Testis (tissue), 3 donors: Measurements from ENCODE around the gene CHI3L1. TPM values are rescaled to one million over a fixed set of nuclear protein-coding genes. Genes with fewer than 3 reads are reported as not detected.

Experiments
- DNase-seq: peaks from one replicate; pipeline ENCODE4 v3.0.0-alpha.2; 2019
- H3K27ac ChIP-seq, 2 donors: fragments of 200-600 bp; sonication (generic); one replicate each; pipeline ENCODE4 v1.5.1; 2019
- H3K27me3 ChIP-seq: fragments of 200-600 bp; sonication (generic); one replicate; pipeline ENCODE4 v1.5.1; 2019
- H3K36me3 ChIP-seq: fragments of 200-600 bp; sonication (generic); one replicate; pipeline ENCODE4 v1.5.1; 2017; ENCODE audit warnings: low read depth; ENCODE audit errors: missing control alignments
- H3K4me1 ChIP-seq: fragments of 200-600 bp; sonication (generic); one replicate; pipeline ENCODE4 v1.5.1; 2019
- H3K4me3 ChIP-seq, 2 donors: fragments of 200-600 bp; sonication (generic); one replicate each; pipeline ENCODE4 v1.5.1; 2017 to 2019
- H3K9me3 ChIP-seq: fragments of 200-600 bp; sonication (generic); one replicate; pipeline ENCODE4 v1.5.1; 2017
- POLR2A ChIP-seq: fragments of 450-650 bp; IDR thresholded peaks from one replicate; pipeline ENCODE4 v1.6.1; 2017; ENCODE audit warnings: antibody characterized with exemption, mild to moderate bottlenecking, moderate library complexity
- WGBS, 2 donors: methylation state at CpG; one replicate each; pipeline ENCODE4 v1.1.5; 2018; 5-methylcytosine and 5-hydroxymethylcytosine counted together
- intact Hi-C: fragments of 100-400 bp; cut with DNase I; formaldehyde crosslinking; loops from one replicate; pipeline ENCODE4 v1.15.1; 2023; ENCODE audit warnings: low total_unique reads
- polyA plus RNA-seq: library from polyadenylated mRNA; stranded (reverse); fragments of 350-450 nt; fragmentation: Illumina TruSeq; extraction: RNeasy Lipid Tissue Mini Kit (QIAGEN cat#74804); gene quantifications from one replicate; pipeline ENCODE4 v1.2.3, GENCODE V29; 2014; ENCODE audit warnings: low read depth, low replicate concordance; ENCODE audit not compliant: insufficient read depth
- total RNA-seq, 2 donors: library from RNA; depleted of rRNA; stranded (reverse); fragments of >200 nt; gene quantifications; one replicate each; pipeline ENCODE4 v1.2.3, GENCODE V29; 2016
- TF ChIP-seq, protein P1 (sequence below), 3 experiments: fragments of 450-650 bp in 2 of 3; fragments of 200-600 bp in 1 of 3; sonication (generic) in 1 of 3; IDR thresholded peaks; one replicate each; pipeline ENCODE4 v1.5.1; 2016 to 2019; ENCODE audit warnings: antibody characterized with exemption in 3 of 3, mild to moderate bottlenecking in 2 of 3, moderate library complexity in 1 of 3

The CHI3L1 gene
- total and polyA plus RNA-seq, 3 donors from 2014 or later = 2.0 to 35.5 (median 6.6) TPM

DNA sequence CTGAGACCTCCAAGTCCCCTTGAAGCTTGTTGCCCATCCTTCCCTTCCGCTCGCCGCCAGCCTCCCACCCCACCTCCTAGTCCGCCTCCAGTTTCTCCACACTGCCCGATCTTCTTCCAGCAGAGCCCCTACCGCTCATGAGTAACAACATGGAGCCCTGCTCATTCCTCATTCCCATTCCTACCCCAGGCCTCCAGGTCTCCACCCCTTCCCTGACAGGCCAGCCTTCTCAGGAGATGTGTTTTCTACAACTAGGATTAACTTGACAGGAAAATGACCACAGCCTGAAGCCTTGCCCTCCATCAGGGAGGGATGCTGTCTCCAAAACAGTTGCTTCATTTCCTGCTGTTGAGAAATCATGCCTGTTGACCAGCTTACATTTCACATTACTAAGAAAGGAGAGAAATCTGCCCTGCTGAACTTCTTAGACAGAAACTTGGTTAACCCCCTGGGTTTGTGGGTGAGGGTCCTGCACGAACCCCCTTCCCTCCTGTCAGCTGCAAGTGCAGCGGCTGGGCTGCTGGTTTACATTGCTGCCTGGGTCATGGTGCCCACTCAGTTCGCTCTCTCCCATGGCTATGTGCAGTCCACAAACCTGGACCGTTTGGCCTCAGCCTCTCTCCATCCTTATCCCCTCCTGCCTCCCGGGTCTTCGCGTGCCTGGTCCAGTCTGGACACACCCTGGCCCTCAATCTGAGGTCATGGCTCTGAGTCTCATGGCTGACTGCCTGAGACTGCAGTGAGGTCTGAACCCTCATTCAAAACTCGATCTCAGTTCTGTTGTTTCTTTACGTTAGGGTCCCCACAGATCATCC lies 16.1 kb upstream of the CHI3L1 start:
- Histone ChIP-seq H3K27me3 (no peaks in the 10 kb centered on the region), H3K27ac (no peak overlapping the region), H3K9me3 (no peaks in the 10 kb centered on the region), H3K36me3 (no peaks in the 10 kb centered on the region), H3K4me3 (no peak overlapping the region), H3K4me1 (no peaks in the 10 kb centered on the region)
- DNase-seq = no peak
- intact Hi-C loops = no loop called here
- WGBS, 2 donors = 90 to 92% methylated on average over 15 of the region's 15 CpGs
- no peak for TF ChIP-seq POLR2A
- TF ChIP-seq, protein P1, sequence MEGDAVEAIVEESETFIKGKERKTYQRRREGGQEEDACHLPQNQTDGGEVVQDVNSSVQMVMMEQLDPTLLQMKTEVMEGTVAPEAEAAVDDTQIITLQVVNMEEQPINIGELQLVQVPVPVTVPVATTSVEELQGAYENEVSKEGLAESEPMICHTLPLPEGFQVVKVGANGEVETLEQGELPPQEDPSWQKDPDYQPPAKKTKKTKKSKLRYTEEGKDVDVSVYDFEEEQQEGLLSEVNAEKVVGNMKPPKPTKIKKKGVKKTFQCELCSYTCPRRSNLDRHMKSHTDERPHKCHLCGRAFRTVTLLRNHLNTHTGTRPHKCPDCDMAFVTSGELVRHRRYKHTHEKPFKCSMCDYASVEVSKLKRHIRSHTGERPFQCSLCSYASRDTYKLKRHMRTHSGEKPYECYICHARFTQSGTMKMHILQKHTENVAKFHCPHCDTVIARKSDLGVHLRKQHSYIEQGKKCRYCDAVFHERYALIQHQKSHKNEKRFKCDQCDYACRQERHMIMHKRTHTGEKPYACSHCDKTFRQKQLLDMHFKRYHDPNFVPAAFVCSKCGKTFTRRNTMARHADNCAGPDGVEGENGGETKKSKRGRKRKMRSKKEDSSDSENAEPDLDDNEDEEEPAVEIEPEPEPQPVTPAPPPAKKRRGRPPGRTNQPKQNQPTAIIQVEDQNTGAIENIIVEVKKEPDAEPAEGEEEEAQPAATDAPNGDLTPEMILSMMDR (IDR thresholded peaks at IDR 0.05) = no peak

DNA sequence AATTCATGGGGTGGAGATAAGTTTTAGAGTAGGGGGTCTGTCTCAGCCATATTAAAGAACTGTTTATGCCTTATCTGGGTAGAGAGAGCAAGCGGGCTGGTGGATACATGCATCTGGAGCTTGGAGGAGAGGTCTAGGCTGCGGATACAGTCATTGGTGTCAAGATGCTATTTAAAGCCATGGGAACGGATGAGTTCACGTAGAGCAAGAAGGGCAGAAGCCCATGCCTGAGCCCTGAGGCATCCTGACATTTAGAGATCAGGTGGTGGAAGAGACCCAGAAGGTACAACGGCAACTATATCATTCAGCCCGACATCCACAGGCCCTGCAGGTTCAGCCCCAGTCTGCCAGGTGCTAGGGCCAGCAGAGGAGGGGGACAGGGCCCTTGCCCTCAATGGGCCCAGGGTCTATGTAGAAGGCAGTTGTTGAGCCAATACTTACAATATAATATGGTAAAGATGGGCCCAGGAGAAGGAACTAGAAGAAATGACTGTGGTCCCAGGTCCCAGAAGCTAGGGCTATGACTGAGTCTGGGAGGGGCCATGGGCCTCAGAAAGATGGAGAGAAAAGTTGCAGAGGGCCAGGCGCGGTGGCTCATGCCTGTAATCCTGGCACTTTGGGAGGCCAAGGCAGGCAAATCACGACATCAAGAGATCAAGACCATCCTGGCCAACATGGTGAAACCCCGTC lies 15.2 kb upstream of the CHI3L1 start:
- DNase-seq = no peak
- Histone ChIP-seq H3K4me1 (no peaks in the 10 kb centered on the region), H3K9me3 (no peaks in the 10 kb centered on the region), H3K27me3 (no peaks in the 10 kb centered on the region), H3K27ac (no peak overlapping the region), H3K4me3 (no peak overlapping the region), H3K36me3 (no peaks in the 10 kb centered on the region)
- TF ChIP-seq, protein P1 (IDR thresholded peaks at IDR 0.05) = no peak
- TF ChIP-seq POLR2A = no peak
- intact Hi-C loops = no loop called here
- 86 to 94% methylated on average over 10 of the region's 10 CpGs for WGBS, 2 donors

DNA sequence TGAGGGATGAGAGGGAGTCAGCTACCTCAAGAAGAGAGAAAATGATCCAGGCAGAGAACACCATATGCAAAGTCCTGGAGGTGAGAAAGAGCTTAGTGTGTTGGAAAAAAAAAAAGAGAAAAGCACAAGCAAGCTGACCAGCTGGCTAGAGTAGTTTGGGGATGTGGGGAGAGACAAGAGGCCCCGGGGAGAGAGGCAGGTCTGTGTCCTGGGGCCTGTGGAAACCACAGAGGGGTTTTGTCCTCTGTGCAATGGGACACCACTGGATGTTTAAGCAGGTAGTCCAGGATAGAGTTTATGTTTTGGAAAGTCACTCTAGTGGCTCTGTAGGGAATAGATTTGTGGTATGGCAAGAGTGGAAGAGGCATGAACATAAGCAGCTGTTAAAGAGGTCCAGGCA lies 14.4 kb upstream of the CHI3L1 start:
- Histone ChIP-seq H3K27ac (no peak overlapping the region), H3K4me1 (no peaks in the 10 kb centered on the region), H3K9me3 (no peaks in the 10 kb centered on the region), H3K36me3 (no peaks in the 10 kb centered on the region), H3K27me3 (no peaks in the 10 kb centered on the region), H3K4me3 (no peak overlapping the region)
- DNase-seq = no peak
- WGBS, 2 donors = 72 to 74% methylated on average over 1 of the region's 1 CpG
- intact Hi-C loops = no loop called here
- TF ChIP-seq, protein P1 (IDR thresholded peaks at IDR 0.05) = no peak
- no peak for TF ChIP-seq POLR2A

DNA sequence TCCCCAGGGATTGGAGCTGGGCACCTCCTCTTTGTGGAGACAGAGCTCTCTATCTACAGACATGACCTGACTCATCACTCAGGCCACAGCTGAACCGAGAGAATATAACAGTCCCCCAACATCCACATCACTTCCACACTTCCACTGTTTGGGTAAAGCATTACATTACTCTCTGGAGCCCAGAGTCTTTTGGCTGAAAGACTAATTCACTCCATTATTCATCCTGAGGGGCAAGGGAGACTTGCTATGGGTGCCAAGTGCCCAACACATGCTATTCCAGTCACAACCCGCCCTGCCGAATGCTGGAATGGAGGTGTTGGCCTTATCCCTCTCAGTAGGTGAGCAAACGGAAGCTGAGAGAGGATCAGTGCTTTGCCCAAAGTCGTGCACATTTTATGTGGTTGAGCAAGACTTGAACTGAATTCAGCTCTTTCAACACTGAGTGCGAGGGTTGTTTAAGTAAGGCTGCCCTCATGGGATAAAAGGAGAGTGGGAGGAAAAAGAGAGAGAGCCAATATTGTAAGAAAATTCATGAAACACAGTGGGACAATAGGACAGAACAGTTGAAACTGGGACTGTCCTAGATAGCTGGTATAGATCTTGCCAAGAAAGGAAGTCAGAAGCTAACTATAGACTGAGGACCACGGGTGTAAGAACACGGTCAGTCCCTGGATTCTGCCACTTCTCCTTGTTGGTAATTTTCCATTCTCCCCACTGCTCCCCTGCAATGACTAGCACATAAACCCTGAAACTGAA lies 13.5 kb upstream of the CHI3L1 start:
- Histone ChIP-seq H3K9me3 (no peaks in the 10 kb centered on the region), H3K36me3 (no peaks in the 10 kb centered on the region), H3K4me3 (no peak overlapping the region), H3K4me1 (no peaks in the 10 kb centered on the region), H3K27me3 (no peaks in the 10 kb centered on the region), H3K27ac (peak overlapping the region in 1 of 2 donors; percentile 15)
- WGBS, 2 donors = 59 to 78% methylated on average over 8 of the region's 8 CpGs
- intact Hi-C loops = no loop called here
- TF ChIP-seq, protein P1 (IDR thresholded peaks at IDR 0.05) = no peak
- no peak for TF ChIP-seq POLR2A
- DNase-seq = no peak
